Ovary (tissue), 9 donors: Measurements from ENCODE around the gene PDF. TPM values are rescaled to one million over a fixed set of nuclear protein-coding genes. Genes with fewer than 3 reads are reported as not detected.

ENCODE experiments used
- DNase-seq, 5 donors: peaks; one replicate each; pipeline ENCODE4 v3.0.0-alpha.2; 2019 to 2020
- H3K27ac ChIP-seq, 2 donors: fragments of 200-600 bp; one replicate each; pipeline versions ENCODE4 v1.5.1 to v1.8.0; 2019 to 2022
- H3K27me3 ChIP-seq: fragments of 200-600 bp; one replicate; pipeline ENCODE4 v1.8.0; 2022
- H3K36me3 ChIP-seq: fragments of 200-600 bp; sonication (generic); one replicate; pipeline ENCODE4 v1.5.1; 2019
- H3K4me1 ChIP-seq: one replicate; pipeline ENCODE4 v1.8.1; 2013; ENCODE audit warnings: mild to moderate bottlenecking, moderate library complexity; ENCODE audit not compliant: insufficient read depth
- H3K4me3 ChIP-seq: fragments of 200-600 bp; sonication (generic); one replicate; pipeline ENCODE4 v1.5.1; 2017
- H3K9me3 ChIP-seq, 2 donors: fragments of 200-600 bp in 1 of 2; sonication (generic) in 1 of 2; one replicate each; pipeline versions ENCODE4 v1.5.1 to v1.8.1; 2013 to 2019; ENCODE audit warnings: mild to moderate bottlenecking in 1 of 2, moderate library complexity in 1 of 2
- CTCF ChIP-seq, 3 donors: fragments of 450-650 bp in 2 of 3; fragments of 200-600 bp in 1 of 3; IDR thresholded peaks; one replicate each; pipeline versions ENCODE4 v1.5.1 to v1.8.0; 2016 to 2022; ENCODE audit warnings: antibody characterized with exemption in 3 of 3, mild to moderate bottlenecking in 1 of 3
- EP300 ChIP-seq: sonication (generic); formaldehyde crosslinking; IDR thresholded peaks from one replicate; pipeline ENCODE4 v1.6.1; 2017; ENCODE audit warnings: antibody characterized with exemption
- POLR2A ChIP-seq: fragments of 450-650 bp; IDR thresholded peaks from one replicate; pipeline ENCODE4 v1.6.1; 2017; ENCODE audit warnings: antibody characterized with exemption, mild to moderate bottlenecking, moderate library complexity
- WGBS, 3 donors: extraction: QIAGEN DNeasy Blood & Tissue Kit in 1 of 3; methylation state at CpG; one replicate each; pipeline versions ENCODE4 v1.1.5 to v1.1.7; 2013 to 2017; 5-methylcytosine and 5-hydroxymethylcytosine counted together
- intact Hi-C, 4 donors: fragments of 100-400 bp; cut with DNase I; formaldehyde crosslinking; loops; one replicate each; pipeline versions ENCODE4 v1.11.0 to v1.15.1; 2022 to 2023
- polyA plus RNA-seq, 2 donors: library from polyadenylated mRNA; stranded (reverse); fragments of 200-250 nt in 1 of 2; fragments of 350-450 nt in 1 of 2; fragmentation: Illumina TruSeq in 1 of 2; extraction: RNeasy Lipid Tissue Mini Kit (QIAGEN cat#74804) in 1 of 2; gene quantifications; one replicate each; pipeline ENCODE4 v1.2.3, GENCODE V29; 2013 to 2014
- total RNA-seq, 7 donors: library from RNA; depleted of rRNA in 2 of 7; stranded (reverse); fragments of >200 nt in 2 of 7; fragmentation: NEBNext Ultra II Directional in 3 of 7; extraction: Animal tissue kit (Norgen Biotek cat#: 25700) in 3 of 7; gene quantifications; one replicate each; pipeline versions ENCODE4 v1.1.0 to v1.2.4, GENCODE V29; 2016 to 2023
- donor health status: DM: no; HTN: no; CAD: no; lungs with moderate emphysema.
- donor health status: DM: no; HTN: no; CAD: no.
- donor health status: Bipolar disorder and iron deficiency.
- donor health status: DM: yes; HTN: yes; CAD: no.
- donor health status: DM: no; HTN: no; CAD: no.
- donor health status: DM: yes; HTN: yes; CAD: no.

Gene PDF
- total and polyA plus RNA-seq, 9 donors, result 2.4 to 14.3 (median 10.4) TPM; not detected in 1

DNA sequence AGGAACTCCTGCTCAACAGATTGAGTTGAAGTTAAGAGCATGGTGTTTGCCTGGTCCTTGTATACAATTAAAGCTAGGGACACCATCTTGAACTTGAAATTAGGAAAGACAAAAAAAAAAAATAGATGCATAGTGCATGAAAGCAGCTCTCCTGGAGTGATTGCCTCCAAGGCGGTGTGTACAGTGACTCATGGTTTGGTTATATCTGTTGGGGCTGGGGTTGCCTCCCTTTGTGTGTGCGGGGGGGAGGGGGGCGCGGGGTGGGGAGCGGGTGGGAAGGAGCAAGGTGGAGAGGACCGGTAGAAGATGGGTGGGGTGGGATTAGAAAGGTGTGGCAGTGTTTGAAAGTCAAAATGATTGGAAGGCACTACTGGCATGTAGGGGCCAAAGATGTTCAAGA lies 17.8 kb upstream of the PDF start:
- no peaks in the 10 kb centered on the region for H3K9me3 ChIP-seq
- 90 to 94% (median 92%) methylated on average over 6 of the region's 6 CpGs for WGBS, 3 donors

DNA sequence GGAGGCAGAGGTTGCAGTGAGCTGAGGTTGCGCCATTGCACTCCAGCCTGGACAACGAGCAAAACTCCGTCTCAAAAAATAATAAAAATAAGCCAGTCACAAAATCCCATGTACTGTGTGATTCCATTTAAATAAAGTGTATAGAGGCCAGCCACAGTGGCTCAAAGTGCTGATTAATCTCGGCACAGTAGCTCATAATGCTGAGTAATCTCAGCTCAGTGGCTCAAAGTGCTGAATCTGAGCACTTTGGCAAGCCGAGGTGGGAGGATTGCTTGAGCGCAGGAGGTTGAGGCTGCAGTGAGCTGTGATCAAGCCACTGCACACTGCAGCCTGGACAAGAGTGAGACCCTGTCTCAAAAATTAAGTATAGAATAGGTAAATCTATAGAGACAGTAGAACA lies 16.3 kb upstream of the PDF start:
- Histone ChIP-seq H3K4me1 (no peaks in the 10 kb centered on the region), H3K4me3 (no peak overlapping the region), H3K9me3 (no peaks in the 10 kb centered on the region), H3K36me3 (no peaks in the 10 kb centered on the region), H3K27ac (no peak overlapping the region), H3K27me3 (no peaks in the 10 kb centered on the region)
- no peak for DNase-seq
- intact Hi-C loops, result no loop called here
- no peak for TF ChIP-seq POLR2A
- TF ChIP-seq CTCF (IDR thresholded peaks at IDR 0.05), result no peak
- TF ChIP-seq EP300, result no peak
- 81 to 84% (median 84%) methylated on average over 6 of the region's 6 CpGs for WGBS, 3 donors

More for the DNA sequence above, 17.8 kb upstream of the PDF start:
- DNase-seq, result no peak
- intact Hi-C loops, result no loop called here
- no peak for TF ChIP-seq CTCF (IDR thresholded peaks at IDR 0.05)
- no peak for TF ChIP-seq POLR2A
- H3K36me3 ChIP-seq, result no peaks in the 10 kb centered on the region
- no peaks in the 10 kb centered on the region for H3K4me1 ChIP-seq
- H3K27me3 ChIP-seq, result no peaks in the 10 kb centered on the region
- no peak overlapping the region for H3K4me3 ChIP-seq
- no peak overlapping the region for H3K27ac ChIP-seq

- no peak overlapping the region for H3K27ac ChIP-seq
- no peaks in the 10 kb centered on the region for H3K9me3 ChIP-seq
- intact Hi-C loops, result no loop called here
- H3K36me3 ChIP-seq, result no peaks in the 10 kb centered on the region
- H3K27me3 ChIP-seq, result no peaks in the 10 kb centered on the region
- DNase-seq, result no peak
- no peaks in the 10 kb centered on the region for H3K4me1 ChIP-seq
- 73 to 80% (median 77%) methylated on average over 4 of the region's 4 CpGs for WGBS, 3 donors
- TF ChIP-seq POLR2A, result no peak
- TF ChIP-seq CTCF (IDR thresholded peaks at IDR 0.05), result no peak
- TF ChIP-seq EP300, result no peak
- H3K4me3 ChIP-seq, result no peak overlapping the region
Observed at GRCh38 chr16:69345923-69346322, 15.5 kb upstream of the PDF start.

DNA sequence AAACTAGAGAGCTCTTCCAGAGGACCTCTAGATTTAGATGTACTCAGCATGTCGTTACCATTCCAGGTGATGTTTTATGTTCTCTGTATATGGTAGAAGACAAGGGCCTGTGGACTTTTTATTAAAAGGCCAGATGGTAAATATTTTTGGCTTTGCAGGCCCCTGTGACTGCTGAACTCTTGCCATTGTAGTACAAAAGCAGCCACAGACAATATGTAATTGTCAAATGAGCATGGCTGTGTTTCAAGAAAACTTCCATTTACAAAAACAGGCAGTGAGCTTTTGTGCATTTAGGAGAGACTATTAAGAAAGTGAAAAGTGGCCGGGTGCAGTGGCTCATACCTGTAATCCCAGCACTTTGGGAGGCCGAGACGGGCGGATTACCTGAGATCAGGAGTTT lies 13.8 kb upstream of the PDF start:
- peaks cover 6% of the 10 kb centered on the region for H3K4me1 ChIP-seq
- no peak for DNase-seq
- H3K27me3 ChIP-seq, result no peaks in the 10 kb centered on the region
- no peaks in the 10 kb centered on the region for H3K9me3 ChIP-seq
- intact Hi-C loops, result no loop called here
- 91 to 94% (median 92%) methylated on average over 5 of the region's 5 CpGs for WGBS, 3 donors
- H3K27ac ChIP-seq, result no peak overlapping the region
- H3K36me3 ChIP-seq, result no peaks in the 10 kb centered on the region
- TF ChIP-seq EP300 (no peak), POLR2A (no peak)
- no peak overlapping the region for H3K4me3 ChIP-seq

DNA sequence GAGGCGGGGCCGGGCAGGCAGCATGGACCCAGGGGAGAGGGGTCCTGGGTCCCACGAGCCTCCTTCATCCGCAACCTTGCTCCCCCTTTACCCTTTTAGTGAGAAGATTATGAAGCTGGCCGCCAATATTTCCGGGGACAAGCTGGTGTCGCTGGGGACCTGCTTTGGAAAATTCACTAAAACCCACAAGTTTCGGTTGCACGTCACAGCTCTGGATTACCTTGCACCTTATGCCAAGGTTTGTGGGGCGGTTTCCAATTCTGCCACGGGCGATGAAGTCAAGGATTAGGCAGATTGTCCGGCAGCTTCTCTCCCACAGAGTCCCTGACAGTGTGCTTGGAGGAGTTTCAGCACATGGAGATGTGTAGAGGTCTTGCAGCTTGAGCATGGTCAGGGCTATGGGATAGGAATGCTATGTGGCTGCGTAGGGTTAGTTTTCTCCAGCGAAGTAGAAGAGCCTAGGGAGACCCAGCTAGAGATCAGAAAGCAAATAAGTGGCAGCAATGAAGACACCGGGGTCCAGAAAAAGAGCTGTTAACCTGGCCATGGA lies 9.8 kb upstream of the PDF start:
- Histone ChIP-seq H3K4me1 (peaks cover 8% of the 10 kb centered on the region), H3K36me3 (no peaks in the 10 kb centered on the region), H3K27me3 (no peaks in the 10 kb centered on the region), H3K9me3 (no peaks in the 10 kb centered on the region), H3K27ac (peak overlapping the region in 1 of 2 donors; percentile 33), H3K4me3 (peak overlapping the region; percentile 87)
- 5 to 7% (median 6%) methylated on average over 16 of the region's 16 CpGs for WGBS, 3 donors
- intact Hi-C loops, result no loop called here
- TF ChIP-seq POLR2A (no peak), CTCF (IDR thresholded peaks at IDR 0.05) (no peak), EP300 (no peak)
- no peak for DNase-seq
